Stimulated activated memory B cell treated with anti-CD40 and anti-IgM and Interleukin-4, amounts not matched to agents 10 μg/mL and 1 μg/mL and 100 μg/mL, for 72 hours (primary cell): ENCODE data around the gene SLAMF6.
"Not testable (repeated sequence)": the region's sequence is repeated elsewhere in the genome, so short reads cannot be mapped to it uniquely, and the experiment has no call there.

Source experiments
- ATAC-seq: fragments of 150-1000 bp; cut with Tn5 transposase; 2 replicates; pipeline ENCODE4 v1.10.0; 2021
- H3K27ac Mint-ChIP-seq: one replicate; pipeline ENCODE4 v1.8.0; 2022; ENCODE audit warnings: mild to moderate bottlenecking, mixed read lengths
- H3K27me3 Mint-ChIP-seq: one replicate; pipeline ENCODE4 v1.8.0; 2022; ENCODE audit warnings: mixed read lengths
- H3K36me3 Mint-ChIP-seq: one replicate; pipeline ENCODE4 v1.8.0; 2022; ENCODE audit warnings: mixed read lengths
- H3K4me1 Mint-ChIP-seq: one replicate; pipeline ENCODE4 v1.8.0; 2022; ENCODE audit warnings: mixed read lengths
- H3K4me3 Mint-ChIP-seq: one replicate; pipeline ENCODE4 v1.8.0; 2022; ENCODE audit warnings: mild to moderate bottlenecking, moderate library complexity, mixed read lengths
- H3K9me3 Mint-ChIP-seq: one replicate; pipeline ENCODE4 v1.8.0; 2022; ENCODE audit warnings: mixed read lengths

SLAMF6 gene

DNA sequence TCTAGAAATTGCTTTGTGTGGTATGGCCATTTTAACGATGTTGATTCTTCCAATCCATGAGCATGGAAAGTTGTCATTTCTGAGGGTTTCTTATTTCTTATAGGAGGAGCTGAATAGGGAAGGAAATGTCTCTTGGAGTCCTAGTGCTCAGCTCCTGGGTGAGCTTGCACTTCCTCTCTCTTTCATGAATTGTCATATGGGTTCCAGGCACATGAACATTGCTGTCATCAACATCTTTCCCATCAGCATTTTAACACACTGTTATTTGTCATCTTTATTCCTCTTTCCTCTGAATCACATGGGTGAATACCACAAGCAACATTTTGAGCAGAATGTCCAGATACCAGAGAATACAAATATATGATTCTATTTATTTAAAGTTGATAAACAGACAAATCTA, 23.4 kb downstream of the SLAMF6 start:
- H3K27ac Mint-ChIP-seq = no peak overlapping the region
- no peaks in the 10 kb centered on the region for H3K27me3 Mint-ChIP-seq
- H3K9me3 Mint-ChIP-seq = peaks cover 14% of the 10 kb centered on the region
- ATAC-seq = no peak
- no peak overlapping the region for H3K4me3 Mint-ChIP-seq
- peaks cover 66% of the 10 kb centered on the region for H3K36me3 Mint-ChIP-seq
- peaks cover 63% of the 10 kb centered on the region for H3K4me1 Mint-ChIP-seq

DNA sequence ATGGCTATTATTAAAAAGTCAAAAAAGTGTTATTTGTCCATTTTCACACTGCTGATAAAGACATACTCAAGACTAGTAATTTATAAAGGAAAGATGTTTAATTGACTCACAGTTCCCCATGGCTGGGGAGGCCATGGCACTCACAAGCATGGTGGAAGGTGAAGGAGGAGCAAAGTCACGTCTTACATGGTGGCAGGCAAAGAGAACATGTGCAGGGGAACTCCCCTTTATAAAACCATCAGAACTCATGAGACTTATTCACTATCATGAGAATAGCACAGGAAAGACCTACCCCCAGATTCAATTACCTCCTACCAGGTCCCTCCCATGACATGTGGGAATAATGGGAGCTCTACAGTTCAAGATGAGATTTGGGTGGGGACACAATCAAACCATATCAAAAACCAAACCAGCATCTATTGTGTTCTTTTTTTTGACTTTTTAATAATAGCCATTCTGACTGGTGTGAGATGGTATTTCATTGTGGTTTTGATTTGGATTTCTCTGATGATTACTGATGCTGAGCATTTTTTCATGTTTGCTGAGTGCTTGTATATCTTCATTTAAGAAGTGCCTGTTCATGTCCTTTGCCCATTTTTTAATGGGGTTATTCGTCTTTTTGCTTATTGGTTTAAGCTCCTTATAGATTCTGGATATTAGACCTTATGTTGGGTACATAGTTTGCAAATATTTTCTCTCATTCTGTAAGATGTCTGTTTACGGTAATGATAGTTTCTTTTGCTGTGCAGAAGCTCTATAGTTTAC, 24.6 kb downstream of the SLAMF6 start:
- H3K4me3 Mint-ChIP-seq, H3K27me3 Mint-ChIP-seq, ATAC-seq, H3K27ac Mint-ChIP-seq: not testable (repeated sequence)
- Mint-ChIP-seq H3K9me3 (peaks cover 14% of the 10 kb centered on the region), H3K4me1 (peaks cover 52% of the 10 kb centered on the region), H3K36me3 (peaks cover 54% of the 10 kb centered on the region)

GRCh38 chr1:160496334-160496733, 26.7 kb downstream of the SLAMF6 start:
- Mint-ChIP-seq H3K27me3 (no peaks in the 10 kb centered on the region), H3K27ac (peak overlapping the region; percentile 23), H3K9me3 (peaks cover 6% of the 10 kb centered on the region), H3K36me3 (peaks cover 33% of the 10 kb centered on the region), H3K4me1 (peaks cover 30% of the 10 kb centered on the region), H3K4me3 (no peak overlapping the region)
- peak; percentile 43 for ATAC-seq

- Mint-ChIP-seq H3K4me1 (peaks cover 21% of the 10 kb centered on the region), H3K27me3 (no peaks in the 10 kb centered on the region), H3K36me3 (peaks cover 23% of the 10 kb centered on the region), H3K27ac (no peak overlapping the region), H3K9me3 (peaks cover 4% of the 10 kb centered on the region), H3K4me3 (no peak overlapping the region)
- ATAC-seq = no peak
Observed at GRCh38 chr1:160494620-160495019, 28.4 kb downstream of the SLAMF6 start.

GRCh38 chr1:160492617-160493016, 30.4 kb downstream of the SLAMF6 start:
- Mint-ChIP-seq H3K9me3 (no peaks in the 10 kb centered on the region), H3K36me3 (peaks cover 4% of the 10 kb centered on the region), H3K27me3 (no peaks in the 10 kb centered on the region), H3K4me1 (peaks cover 7% of the 10 kb centered on the region), H3K4me3 (no peak overlapping the region), H3K27ac (no peak overlapping the region)
- ATAC-seq = no peak

GRCh38 chr1:160491981-160492380, 31.1 kb downstream of the SLAMF6 start:
- Mint-ChIP-seq H3K4me1 (peaks cover 8% of the 10 kb centered on the region), H3K36me3 (peaks cover 1% of the 10 kb centered on the region), H3K27ac (no peak overlapping the region), H3K4me3 (no peak overlapping the region), H3K9me3 (no peaks in the 10 kb centered on the region), H3K27me3 (no peaks in the 10 kb centered on the region)
- no peak for ATAC-seq

- Mint-ChIP-seq H3K4me1 (peaks cover 16% of the 10 kb centered on the region), H3K36me3 (peaks cover 11% of the 10 kb centered on the region), H3K9me3 (no peaks in the 10 kb centered on the region), H3K27ac (no peak overlapping the region), H3K4me3 (no peak overlapping the region), H3K27me3 (no peaks in the 10 kb centered on the region)
- peak; percentile 59 for ATAC-seq
Observed at GRCh38 chr1:160491017-160491416, 32.0 kb downstream of the SLAMF6 start.

DNA sequence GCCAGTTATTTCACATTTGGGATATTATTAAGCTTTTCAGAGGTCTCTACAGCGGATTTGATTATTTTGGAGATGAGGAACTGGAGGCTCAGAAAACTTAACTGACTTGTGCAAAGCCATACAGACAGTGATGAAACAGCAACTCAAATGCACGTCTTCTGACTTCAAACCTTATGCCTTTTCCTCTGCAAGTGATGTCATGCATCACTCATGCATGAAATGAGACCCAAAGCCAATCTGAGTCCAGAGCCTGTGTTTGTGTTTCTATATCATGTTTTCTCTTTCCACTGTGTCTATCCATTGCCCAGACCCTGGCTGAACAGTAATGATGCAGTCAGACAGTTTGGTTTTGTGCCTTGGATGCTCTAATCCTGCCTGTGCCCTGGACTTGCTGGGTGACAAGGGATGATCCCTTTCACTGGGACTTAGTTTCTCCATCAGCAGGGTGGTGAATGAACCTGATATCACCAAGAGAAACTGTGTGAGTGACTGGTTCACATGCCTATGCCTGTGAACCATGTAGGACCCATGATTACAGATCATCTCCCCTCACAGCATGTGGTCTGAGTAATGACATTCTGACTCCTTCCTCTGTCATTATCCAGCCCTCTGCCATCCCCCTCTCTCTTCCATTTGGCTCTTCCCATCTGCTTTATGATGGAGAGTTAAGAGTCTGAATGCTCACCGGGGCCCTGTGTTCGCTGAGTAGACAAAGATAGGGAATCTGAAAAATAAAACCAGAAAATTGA, 33.4 kb downstream of the SLAMF6 start:
- Mint-ChIP-seq H3K9me3 (peaks cover 4% of the 10 kb centered on the region), H3K27me3 (no peaks in the 10 kb centered on the region), H3K4me3 (no peak overlapping the region), H3K4me1 (peaks cover 24% of the 10 kb centered on the region), H3K27ac (no peak overlapping the region), H3K36me3 (peaks cover 22% of the 10 kb centered on the region)
- ATAC-seq = no peak

DNA sequence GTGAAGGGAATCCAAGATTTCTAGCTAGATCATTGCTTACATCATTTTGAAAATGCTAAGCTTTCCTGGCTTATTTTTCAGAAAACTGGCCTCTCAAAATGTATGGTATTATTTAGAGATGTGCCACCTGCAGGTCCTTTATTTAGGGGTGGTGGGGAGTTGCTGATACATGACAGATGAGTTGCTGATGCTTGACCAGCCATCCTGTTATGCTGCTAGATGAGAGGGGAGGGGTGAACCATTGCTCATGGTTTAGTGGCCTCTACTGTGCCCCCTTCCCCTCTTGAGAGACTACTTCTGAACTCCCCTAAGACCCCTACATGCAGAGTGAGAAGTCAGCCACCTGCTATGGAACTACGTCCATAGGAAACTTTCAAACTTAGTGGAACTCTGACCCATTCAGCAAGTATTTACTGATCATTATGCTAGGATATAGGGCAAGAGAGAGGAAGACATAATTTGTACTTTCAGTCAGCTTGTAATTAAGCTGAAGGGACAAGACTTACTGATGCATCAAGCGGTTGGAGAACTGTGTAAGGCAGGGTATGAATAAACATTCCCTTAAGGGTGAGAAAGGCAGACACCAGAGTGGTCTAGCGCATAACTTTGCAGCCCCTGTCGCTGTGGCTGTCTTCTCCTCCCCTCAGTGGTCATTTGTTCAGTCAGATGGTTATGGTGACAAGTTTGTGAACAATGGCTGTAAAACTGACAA, 34.6 kb downstream of the SLAMF6 start:
- Mint-ChIP-seq H3K4me3 (peak overlapping the region; percentile 46), H3K4me1 (peaks cover 28% of the 10 kb centered on the region), H3K27me3 (no peaks in the 10 kb centered on the region), H3K9me3 (peaks cover 4% of the 10 kb centered on the region), H3K27ac (no peak overlapping the region), H3K36me3 (peaks cover 28% of the 10 kb centered on the region)
- peak; percentile 94 for ATAC-seq

DNA sequence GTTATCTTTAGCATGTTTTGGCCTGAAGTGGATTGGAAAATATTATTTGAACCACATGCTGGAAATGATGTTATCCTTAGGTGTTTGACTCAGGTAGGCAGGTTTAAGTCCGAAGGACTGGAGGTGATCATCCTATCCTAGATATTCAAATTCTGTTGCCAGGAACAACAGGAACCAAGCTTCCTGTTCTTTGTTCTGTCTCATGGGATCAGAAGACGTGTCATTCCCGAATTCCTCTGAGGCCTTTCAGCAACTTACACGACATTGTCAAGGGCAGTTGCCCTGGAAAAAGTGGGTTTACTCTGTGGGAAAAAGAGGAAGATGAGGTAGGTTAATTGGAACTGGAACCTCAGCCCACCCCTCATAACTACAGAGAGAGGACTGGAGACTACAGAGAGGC, 36.6 kb downstream of the SLAMF6 start:
- H3K27me3 Mint-ChIP-seq = no peaks in the 10 kb centered on the region
- H3K4me1 Mint-ChIP-seq = peaks cover 46% of the 10 kb centered on the region
- H3K36me3 Mint-ChIP-seq = peaks cover 28% of the 10 kb centered on the region
- ATAC-seq = no peak
- H3K4me3 Mint-ChIP-seq = no peak overlapping the region
- peaks cover 4% of the 10 kb centered on the region for H3K9me3 Mint-ChIP-seq
- H3K27ac Mint-ChIP-seq = no peak overlapping the region

- peaks cover 66% of the 10 kb centered on the region for H3K4me1 Mint-ChIP-seq
- H3K36me3 Mint-ChIP-seq = peaks cover 35% of the 10 kb centered on the region
- ATAC-seq = no peak
Observed at GRCh38 chr1:160483505-160484185, 39.4 kb downstream of the SLAMF6 start.

DNA sequence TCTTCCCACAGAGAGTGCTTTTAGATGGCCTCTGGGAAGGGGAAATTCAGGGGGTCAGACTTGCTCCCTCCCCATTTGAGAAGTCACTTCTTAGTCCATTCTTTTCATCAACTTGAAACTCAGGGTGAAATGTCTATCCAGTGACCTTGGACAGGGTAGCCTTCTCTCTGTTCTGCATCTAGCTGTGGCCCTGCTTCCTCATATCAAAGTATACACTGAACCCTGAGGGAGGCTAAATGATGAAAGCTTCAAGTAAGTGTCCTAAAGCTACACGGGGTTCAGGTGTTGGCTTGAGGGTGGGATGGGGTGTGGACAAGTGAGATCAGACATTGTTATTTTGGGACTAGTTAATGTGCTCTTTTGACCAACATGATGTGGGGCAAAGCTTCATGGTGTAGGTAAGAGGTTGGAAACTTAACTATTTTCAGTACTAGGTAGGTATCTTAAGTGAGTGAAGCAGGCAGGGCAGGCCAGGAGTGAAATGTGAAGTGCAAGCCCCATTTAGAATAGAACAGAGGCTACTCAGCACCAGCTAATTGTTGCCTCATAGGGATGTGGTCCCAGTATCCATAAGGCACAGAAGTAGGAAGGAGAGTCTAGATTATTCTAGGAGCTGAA, 41.0 kb downstream of the SLAMF6 start:
- ATAC-seq = peak; percentile 48
- peaks cover 34% of the 10 kb centered on the region for H3K36me3 Mint-ChIP-seq
- peaks cover 63% of the 10 kb centered on the region for H3K4me1 Mint-ChIP-seq
- no peak overlapping the region for H3K4me3 Mint-ChIP-seq
- H3K27me3 Mint-ChIP-seq = no peaks in the 10 kb centered on the region
- H3K9me3 Mint-ChIP-seq = peaks cover 17% of the 10 kb centered on the region
- peak overlapping the region; percentile 38 for H3K27ac Mint-ChIP-seq

More at GRCh38 chr1:160483505-160484185, 39.4 kb downstream of the SLAMF6 start:
- Mint-ChIP-seq H3K9me3 (peaks cover 12% of the 10 kb centered on the region), H3K27me3 (no peaks in the 10 kb centered on the region), H3K27ac (peak overlapping the region; percentile 38), H3K4me3 (no peak overlapping the region)

DNA sequence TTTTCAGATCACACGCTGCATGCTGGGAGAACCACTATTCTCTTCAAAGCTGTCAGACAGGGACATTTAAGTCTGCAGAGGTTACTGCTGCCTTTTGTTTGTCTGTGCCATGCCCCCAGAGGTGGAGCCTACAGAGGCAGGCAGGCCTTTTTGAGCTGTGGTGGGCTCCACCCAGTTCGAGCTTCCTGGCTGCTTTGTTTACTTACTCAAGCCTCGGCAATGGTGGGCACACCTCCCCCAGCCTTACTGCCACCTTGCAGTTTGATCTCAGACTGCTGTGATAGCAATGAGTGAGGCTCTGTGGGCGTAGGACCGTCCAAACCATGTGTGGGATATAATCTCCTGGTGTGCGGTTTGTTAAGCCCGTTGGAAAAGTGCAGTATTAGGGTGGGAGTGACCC, 42.3 kb downstream of the SLAMF6 start:
- not testable (repeated sequence) for ATAC-seq, H3K4me3 Mint-ChIP-seq, H3K27me3 Mint-ChIP-seq, H3K27ac Mint-ChIP-seq
- peaks cover 53% of the 10 kb centered on the region for H3K4me1 Mint-ChIP-seq
- H3K9me3 Mint-ChIP-seq = peaks cover 17% of the 10 kb centered on the region
- peaks cover 21% of the 10 kb centered on the region for H3K36me3 Mint-ChIP-seq

GRCh38 chr1:160479091-160479490, 44.0 kb downstream of the SLAMF6 start:
- H3K4me3 Mint-ChIP-seq = not testable (repeated sequence)

More at GRCh38 chr1:160479091-160479490, 44.0 kb downstream of the SLAMF6 start:
- not testable (repeated sequence) for H3K27ac Mint-ChIP-seq, H3K27me3 Mint-ChIP-seq, ATAC-seq, H3K36me3 Mint-ChIP-seq
- Mint-ChIP-seq H3K4me1 (peaks cover 46% of the 10 kb centered on the region), H3K9me3 (peaks cover 13% of the 10 kb centered on the region)
